GM21528 (cell line): ENCODE results near the gene KRT83.
"Not testable (repeated sequence)": the region's sequence is repeated elsewhere in the genome, so short reads cannot be mapped to it uniquely, and the experiment has no call there.

Experiments used
- ATAC-seq: cut with Tn5 transposase; IDR thresholded peaks from one replicate; pipeline ENCODE4 v1.9.1; 2021; ENCODE audit warnings: mild to moderate bottlenecking, moderate library complexity; ENCODE audit not compliant: unreplicated experiment, low FRiP score

Gene KRT83

DNA sequence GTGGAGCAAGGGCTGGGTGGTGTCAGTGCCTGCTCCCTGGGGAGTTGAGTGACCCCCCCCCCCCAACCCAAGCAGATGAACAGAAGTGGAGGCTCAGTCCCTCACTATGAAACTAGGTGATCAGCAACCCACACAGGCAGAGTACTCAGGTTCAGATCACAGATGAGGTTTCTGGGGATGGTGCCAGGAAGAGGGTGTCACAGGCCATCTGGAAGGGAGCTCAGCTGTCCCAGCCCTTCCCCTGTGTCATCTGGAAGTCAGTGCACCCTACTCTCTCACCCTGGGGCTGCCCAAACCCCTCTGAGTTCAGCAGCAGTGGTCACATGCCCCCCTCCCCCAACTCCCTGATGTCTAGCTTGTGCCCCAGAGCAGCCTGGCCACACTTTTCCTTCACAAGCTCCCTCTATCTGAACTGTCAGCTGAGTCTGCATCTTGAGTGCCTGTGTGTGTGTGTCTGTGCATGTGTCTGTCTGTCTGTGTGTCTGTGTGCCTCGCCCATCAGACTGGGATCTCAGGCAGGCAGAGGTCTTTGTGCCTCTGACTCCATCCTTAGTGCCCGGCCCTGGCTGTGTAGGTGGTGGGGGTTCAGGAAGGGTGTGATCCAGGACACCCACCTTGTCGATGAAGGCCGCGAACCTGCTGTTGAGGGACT is 30.6 kb downstream of the KRT83 start:
- ATAC-seq = not testable (repeated sequence)

DNA sequence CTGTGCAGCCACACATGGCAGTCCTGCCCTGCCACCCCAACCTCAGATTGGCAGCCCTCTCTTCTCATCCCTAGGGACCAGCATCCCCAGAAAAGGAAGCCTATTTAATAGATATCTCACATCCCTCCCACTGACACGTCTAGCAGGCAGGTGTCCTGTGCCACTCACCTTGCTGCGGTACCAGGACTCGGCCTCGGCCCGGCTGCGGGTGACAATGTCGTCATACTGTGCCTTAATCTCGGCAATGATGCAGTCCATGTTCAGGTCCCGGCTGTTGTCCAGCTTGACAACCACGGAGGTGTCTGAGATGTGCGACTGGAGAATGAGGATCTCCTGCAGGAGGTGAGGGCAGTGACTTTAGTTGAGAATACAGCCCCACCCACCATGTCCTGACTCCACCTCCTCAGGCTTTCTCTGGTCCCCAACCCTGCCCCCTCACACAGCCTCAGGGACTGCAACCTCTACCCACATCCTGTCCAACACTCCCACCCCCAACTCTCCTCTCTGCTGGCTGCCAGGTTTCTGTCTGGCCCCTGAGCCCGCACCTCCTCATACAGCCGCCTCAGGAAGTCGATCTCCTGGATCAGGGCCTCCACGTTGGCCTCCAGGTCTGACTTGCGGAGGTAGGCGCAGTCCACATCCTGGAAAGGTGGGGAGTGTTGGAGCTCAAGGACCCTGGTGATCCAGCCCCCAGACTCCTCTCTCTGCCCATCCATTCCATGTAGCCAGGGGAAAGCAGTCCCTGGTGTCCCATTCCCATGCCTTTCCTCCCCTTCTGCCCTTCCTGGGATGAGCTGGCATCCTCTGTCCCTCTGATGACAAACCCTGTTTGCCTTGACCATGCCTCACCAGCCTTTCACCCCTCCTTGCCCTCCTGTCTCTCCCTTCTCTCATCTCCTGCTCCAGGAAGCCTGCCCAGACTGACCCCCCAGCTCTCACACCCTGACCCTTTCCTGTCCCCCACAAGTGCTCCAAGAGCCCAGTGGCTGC is 33.1 kb downstream of the KRT83 start:
- not testable (repeated sequence) for ATAC-seq

DNA sequence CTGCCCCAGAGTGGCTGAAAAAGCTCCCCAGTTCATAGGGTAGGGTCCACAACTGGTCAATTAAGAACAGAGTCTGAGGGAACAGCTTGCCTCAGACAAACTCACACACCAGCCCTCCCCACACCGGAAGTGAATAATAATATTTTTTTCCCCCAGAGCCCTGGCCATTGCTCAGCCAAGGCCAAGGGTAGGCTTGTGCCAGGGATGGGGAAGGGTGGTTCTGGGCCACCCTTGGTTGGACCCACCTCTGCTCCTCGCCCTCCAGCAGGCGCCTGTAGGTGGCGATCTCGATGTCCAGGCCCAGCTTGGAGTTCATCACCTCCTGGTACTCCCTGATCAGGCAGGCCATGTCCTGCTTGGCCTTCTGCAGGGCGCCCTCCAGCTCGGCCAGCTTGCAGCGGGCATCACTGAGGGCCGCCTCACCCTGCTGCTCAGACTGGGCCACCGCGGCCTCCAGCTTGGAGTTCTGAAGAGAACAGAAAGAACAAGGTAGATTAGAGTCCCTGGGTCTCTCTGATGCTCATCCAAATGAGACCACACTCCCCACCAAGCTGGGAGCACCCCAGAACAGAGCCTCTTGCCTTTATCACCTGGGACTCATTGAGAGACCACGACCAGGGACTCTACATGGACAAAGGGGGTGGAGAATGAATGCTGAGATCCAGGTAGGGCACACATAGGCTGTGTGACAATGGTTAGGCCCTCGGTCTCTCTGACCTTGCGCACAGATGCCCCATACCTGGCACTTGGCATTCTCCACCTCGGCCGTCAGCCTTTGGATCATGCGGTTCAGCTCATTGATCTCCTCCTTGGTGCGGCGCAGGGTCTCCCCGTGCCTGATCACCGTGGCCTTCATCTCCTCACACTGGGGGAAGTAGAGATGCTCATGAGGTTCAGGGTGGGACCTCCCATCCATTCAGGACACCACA is 34.1 kb downstream of the KRT83 start:
- ATAC-seq = not testable (repeated sequence)

DNA sequence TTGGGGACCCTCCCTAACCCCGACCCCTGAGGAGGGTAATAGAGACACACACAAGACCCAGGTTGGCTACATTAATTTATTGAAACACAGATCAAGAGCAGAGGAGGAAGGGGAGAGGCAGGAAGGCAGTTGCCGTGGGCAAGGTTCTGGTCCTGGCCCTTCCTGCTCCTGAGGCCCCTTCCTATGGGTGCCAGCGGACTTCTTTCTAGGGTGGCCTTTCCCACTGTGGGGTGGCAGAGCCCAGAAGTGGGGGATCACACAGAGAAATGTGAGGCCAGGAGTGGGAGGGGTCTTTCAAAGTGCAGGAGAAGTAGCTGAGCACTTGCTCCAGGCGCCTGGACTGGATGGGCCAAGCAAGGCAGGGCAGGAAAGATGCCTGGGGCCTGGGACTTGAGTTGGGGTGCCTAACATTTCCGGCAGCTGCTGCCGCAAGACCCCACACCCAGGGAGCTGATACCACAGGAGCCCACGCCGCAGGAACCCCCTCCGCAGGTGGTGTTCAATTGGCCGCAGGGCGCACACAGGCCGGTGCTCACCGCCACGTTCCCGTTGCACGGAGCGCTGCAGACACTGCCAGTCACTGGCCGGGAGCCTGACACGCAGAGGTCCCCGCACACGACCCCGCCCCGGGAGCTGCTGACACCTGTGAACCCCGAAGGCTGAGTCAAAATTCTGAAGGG is 35.2 kb downstream of the KRT83 start:
- ATAC-seq = no peak

DNA sequence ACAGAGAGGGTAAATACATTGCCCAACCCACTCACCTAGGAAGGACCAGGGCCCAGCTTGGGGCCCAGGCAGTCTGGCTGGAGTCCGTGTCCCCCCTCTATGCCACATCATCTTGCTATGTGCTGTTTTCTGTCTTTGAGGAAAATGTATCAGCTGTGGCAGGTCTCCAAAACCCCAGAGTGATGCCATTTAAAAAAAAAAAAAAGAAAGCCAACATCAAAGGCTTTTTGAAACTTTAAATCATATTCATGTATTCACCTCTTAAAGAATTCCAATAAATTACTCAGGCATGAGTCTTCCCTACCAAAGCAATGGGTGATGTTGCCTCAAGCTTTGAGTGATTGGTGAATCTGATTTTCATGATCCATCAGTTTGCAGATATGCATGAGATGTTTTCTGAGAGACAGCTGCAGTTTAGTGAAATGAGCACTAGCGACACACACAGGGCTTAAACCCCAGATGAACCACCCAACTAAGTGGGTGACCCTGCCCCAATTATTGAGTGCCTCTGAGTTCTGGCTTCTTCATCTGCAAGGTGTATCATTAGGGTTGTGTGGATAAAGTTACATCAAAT is 35.9 kb downstream of the KRT83 start:
- ATAC-seq = no peak

DNA sequence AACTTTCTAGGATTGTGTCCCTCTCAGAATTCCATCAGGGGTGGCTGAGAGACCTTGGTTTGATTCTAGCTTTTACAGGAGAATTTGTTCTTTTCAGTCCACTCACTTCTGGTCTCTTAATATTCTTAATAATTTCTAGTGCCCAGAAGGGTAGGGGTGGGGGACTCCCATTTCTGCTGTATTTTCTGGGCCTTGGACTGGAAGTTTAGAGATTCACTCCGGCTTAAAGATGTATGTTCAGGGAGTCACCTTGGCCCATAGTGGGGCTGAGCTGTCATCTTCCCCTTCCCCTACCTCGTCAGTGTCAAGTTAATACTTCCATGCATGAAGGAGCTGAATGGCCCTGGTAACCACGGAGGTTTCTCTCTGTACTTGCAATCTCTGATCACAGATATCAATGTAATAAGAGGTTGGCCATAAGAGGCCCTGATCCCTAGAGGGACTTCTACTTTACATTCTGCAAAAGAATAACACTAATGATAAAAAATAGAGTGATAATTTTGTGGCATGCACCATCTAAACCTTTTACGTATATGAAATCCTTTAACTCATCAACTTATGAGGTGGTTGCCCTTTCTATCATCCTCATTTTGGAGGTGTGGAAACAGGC is 36.5 kb downstream of the KRT83 start:
- no peak for ATAC-seq

DNA sequence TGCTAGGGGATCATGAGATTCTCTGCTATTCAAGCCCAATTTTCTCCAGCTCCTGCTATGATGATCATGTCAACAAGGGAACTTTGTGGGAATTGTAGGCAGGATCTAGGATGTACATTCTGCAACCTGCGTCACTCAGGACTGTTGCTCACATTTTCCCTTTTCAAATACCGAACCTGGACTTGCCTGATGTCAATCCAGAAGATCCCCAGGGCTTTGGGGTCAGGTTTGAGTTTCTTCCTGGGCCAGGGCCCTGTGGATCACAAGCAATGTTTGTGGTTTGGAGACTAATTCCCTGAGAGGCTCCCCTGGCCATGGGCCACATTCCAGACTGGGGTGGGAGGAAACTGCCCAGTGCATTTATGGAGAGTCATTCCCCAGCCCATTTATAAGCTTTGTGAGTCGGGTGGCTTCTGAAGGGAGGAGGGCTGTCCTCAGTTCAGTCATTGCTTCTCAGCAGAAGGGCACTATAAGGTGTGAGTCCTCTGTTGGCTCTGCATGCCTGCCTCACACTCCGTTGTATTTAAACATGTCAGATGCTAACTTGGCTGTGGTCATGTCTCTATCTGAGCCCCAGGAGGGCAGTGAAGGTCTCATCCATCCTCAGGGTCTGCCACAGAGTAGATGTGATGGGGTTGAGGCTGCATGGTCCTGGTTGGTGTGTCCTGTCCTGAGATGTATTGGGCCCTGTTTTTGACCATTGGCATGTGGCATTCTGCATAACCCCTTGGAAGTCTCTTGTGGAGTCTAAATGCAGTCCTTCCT is 40.2 kb downstream of the KRT83 start:
- no peak for ATAC-seq

DNA sequence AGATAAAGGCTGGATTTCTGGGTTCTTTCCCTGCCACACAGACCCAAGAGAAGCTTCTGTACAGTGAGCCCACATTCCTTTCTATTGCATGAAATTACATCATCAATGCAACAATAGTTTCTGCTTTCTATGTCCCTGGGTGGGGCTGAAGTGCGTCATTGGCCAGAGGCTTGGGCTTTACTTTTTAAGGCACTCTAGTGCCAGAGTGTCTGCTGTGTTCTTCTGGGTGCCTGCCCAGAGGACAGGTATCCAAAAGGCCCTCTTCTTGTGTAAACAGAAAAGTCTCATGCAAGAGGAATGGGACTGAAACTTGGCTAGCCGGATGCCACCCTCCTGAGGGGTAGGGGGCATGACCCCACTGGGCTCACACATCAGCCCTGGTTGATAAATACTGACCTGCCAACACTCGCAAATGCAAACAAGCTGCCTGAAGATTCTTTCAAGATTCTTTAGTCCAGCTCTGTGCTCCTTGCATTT is 40.8 kb downstream of the KRT83 start:
- no peak for ATAC-seq

DNA sequence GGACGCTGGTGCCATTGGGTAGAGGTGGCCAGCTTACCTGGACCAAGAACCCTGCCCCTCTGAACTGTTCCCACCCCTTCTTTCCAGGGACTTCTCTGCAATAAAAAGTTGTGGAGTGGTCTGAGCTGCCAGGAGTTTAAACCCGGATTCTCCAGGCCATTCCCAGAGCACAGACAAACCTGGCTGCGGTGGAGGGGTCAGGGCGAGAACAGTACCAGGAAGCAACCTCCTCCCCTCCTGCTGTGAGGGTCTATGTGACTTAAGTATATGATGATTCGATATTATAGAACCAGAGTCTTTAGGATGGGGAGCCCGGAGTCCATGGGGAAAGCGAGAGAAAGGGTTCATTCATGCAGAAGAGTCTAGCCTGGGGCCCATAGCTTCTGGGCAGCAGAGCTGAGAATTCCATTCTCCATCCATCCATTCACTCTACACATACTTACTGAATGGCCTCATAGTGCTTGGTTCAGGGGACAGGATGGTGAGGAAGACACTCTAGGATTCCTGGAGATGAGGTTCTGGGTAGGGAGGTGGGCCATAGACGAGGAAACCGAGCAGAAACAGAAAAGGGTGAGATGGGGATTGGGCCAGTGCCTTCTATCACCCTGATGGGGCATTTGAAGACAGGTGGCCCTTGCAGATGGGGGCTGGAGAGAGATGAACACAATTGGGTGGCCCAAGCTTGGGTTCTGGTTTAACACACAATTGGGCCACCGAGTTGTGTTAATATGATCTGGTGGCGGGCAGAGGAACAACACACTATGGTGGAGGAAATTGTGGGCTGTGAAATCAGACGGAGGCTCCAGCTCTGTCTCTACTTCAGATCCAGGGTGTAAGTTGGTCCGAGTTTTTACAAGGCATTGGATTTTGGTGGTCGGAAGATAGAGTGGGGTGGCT is 41.5 kb downstream of the KRT83 start:
- ATAC-seq = no peak

DNA sequence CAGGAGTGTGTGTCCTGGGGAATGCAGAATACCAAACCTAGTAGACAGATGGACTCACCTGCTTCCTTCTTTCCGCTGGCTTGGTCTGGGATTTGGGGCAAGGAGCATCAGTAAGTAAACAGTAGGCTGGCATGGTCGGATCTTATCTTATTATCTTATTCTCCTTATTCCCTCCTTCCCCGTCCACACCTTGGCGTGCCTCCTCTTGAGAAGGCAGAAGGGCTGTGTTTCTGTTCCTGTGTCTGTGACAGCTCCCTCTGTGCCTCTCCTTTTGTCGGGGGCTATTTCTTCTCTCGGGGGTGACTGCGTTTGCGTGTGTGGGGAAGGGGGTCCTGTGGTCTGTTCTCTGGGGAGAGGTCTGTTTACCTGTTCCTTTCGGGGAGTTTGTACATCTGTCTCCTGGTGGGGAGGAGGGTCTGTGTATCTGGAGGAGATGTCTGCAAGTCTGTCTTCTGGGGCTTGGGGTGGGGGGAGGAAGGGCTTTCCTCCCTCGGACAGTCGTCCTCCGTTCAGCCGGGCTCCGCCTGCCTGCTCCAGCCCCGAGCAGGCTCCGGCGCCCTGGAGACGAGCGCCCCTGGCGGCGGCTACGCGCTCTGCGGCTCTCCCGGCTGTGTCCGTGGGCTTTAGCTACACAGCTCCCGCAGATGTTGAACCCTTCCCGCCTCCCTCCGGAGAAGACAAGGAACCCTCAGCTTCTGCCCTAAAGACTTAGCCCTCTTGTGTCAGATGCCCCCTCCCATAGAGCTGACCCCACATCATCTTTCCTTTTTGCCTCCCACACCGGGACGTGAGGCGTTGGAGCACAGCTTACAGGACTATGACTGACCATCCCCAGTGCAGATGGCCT is 42.4 kb downstream of the KRT83 start:
- ATAC-seq = no peak

DNA sequence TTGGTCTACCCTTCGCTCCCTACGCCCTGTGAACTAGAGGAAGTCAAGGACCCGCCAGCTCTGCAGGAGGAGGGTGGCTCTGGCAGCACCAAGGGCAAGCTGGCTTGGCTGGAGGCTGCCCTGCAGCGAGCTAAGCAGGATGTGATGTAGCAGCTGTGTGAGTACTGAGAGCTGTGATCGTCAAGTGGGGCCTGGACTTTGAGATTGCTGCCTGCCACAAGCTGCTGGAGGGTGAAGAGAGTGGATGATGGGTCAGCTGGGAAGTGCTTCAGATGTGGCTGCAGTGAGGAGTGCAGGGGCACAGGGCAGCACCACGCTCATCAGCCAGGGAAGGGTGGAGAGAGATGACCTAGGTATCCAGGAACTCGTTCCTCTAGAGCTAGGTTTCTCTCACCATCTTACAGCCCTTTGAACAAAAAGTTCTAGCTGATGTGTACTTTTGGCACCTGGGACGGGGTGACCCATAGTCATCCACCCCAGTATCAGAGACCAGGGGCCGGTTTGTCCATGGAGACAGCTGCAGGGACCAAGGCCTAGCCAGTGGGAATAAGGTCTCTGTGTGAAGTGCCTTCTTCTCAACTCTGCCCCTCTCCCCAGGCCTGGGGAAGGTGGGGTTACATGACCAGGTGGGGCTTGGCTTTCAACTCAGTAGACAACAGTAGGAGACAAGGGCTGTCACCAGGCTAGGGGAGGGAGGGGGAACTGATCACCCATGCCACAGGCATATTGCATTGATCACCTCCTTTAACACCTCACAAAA is 43.5 kb downstream of the KRT83 start:
- ATAC-seq = no peak

DNA sequence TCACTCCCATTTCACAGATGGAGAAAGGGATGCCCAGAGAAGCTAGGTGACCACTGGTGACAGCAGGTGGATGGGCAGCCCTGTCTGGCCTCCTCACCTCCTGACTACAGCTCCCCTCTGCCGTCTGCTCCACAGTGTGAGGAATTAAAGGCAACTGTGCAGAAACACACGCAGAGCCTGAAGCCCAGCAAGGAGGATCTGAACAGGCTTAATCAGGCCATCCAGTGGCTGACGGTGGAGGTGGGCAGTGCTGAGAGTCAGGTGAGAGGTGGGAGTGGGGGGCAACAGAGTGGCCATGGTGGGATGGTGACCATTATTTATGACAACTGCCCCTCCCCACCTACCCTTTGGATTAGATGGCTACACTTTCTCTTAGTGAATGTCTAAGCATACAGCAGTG is 45.5 kb downstream of the KRT83 start:
- ATAC-seq = no peak

DNA sequence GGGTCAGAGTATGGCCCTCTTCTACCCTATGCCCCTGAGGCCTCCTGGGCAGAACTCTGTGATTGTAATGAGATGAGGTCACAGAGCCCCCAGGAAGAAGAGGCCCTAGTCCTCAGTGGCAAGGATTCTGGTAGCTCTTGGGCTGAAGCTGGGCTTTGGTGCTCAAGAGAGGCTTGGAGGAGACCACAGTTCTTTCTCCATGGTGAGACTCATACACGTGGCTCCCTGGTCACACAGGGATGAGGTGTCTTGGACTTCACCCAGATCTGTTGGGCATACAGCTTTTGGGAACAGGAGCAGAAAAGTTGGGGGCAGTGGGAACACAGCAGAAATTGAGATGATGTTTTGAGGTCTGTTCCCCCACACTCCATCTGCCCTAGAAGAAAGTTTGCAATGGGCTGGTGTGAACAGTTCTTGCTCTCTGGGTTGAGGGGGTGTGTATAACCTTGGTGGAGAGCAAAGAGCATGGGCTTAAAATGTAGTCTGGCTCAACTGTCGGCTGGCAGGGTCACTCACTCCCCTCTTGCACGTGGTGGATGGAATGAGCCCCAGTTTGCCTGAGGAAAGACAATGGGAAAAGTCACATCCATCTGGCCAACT is 46.6 kb downstream of the KRT83 start, which contains the start of gene KRT86:
KRT86 (plus strand) TSS at position 125 of the 600 bp plus-strand sequence. CDS start 27,272 bp downstream, outside the sequence.
- ATAC-seq = no peak

DNA sequence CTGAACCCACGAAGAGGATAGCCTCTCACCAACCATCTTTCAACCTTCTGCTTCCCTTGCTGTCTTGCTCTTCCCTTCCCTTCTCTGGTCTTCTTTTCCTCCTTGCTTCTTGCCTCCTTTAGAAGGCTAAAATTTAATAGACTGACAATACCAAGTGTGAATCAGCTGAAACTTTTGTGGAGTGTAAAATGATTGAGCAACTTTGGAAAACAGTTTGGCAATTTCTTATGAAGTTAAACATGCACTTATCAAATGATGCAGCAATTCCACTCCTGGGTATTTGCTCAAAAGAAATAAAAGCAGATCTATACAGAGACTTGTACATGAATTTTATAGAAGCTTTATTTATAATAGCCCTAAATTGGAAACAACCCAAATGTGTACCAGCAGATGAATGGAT is 50.0 kb downstream of the KRT83 start:
- no peak for ATAC-seq

DNA sequence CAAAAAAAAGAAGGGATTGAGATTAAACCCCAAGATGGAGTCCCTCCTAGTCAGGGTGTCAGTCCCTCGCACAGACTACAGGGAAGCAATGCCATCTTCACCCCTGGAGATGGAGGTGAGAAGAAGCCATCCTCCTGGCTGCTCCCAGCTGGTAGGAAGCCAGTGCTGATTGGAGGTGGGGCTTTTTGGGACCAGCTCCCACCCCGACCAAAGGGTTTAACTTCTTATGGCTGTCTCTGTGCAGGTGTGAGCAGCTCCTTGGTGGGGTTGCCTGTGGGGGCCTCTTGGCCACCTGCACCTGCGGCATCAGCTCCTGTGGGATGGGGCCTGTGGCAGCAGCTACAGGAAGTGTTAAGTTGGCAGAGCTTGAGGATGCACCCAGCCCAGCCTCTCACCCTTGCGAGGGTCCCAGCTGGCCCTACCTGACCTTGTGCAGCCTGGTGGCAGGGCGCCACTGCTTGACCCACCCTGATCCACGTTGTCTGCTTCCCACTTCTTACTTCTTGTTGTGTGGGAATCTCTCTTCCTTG is 50.6 kb downstream of the KRT83 start:
- no peak for ATAC-seq
